ENCODE measurements around the gene OR2J2. TPM values are rescaled to one million over a fixed set of nuclear protein-coding genes. Genes with fewer than 3 reads are reported as not detected.
"Not testable (repeated sequence)": the region's sequence is repeated elsewhere in the genome, so short reads cannot be mapped to it uniquely, and the experiment has no call there.

The OR2J2 gene
- not detected in 2 replicates for total RNA-seq (2014; rRNA removed; shearing (Covaris generic))

DNA sequence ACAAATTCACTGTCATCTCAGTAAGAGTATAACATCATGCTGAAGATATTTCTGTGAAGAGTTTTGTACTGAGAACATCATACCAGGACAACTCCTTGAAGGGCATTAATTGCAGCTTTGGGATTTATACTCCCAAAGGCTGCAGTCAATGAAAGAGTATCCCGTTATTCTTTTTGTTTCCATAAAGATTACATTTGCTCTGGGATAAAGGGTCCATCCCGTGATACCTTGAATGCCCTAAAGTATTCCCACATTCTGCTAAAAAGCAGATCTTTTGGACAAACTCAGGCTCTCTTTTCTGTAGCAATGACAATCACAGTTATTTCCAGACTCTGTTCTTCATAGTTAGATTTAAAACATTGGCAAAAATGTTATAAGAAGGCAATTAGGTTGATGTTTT, at the start of gene OR2J2:
OR2J2 (plus strand) TSS at position 301 of the 400 bp plus-strand sequence. CDS start 2,729 bp downstream, outside the sequence.
- not testable (repeated sequence) for DNase-seq (ENCODE audit: low spot score)

DNA sequence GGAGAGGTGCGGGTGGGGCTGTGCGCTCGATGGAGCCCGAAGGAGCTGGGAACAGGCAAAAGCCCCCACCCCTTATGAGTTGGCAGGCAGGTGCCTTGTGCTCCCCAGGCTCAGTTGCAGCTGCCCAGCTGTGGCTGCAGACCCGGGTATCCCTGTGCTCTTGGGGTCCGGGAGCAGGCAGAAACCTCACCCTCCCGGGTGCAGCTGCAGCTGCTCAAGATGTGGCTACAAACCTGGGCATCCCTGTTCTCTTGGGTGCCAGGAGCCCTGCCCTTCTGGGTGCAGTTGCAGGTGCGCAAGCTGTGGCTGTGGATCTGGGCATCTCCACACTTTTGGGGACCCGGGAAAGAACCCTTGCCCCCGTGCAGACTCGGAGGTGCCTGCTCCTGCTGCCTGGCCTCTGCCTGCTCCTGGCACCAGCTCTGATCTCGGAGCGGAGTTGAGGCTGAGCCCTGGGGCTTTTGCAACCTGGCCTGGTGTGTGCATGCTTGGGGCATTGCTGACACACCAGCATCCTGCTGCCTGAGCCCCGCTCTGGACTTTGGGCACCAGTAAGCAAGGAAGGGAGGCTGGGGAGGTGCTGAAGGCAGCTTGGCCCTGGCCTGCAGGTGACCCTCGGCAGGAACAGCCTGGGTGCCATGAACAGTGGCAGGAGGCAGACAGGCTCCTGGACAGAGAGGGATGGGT, 41.2 kb upstream of the OR2J2 start:
- no peak for DNase-seq (ENCODE audit: low spot score)

DNA sequence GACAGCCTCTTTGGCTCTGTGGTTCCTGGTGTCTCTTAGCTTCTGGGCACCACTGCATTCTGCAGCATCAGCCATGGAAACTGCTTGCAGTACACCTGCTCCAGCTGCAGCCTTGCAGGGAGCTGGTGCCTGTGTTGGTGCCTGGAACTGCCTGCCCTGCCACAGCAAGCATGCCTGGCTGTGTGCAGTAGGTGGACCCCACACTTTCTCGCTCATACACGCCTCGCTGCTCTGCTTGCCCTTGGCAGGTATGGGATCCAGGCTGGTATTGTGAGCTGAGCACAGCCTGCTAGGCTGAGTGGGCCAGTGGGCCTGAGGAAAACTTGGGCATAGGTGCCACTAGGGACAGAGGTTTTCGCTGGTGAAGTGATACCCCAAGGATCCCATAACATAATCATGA, 40.1 kb upstream of the OR2J2 start:
- no peak for DNase-seq (ENCODE audit: low spot score)

DNA sequence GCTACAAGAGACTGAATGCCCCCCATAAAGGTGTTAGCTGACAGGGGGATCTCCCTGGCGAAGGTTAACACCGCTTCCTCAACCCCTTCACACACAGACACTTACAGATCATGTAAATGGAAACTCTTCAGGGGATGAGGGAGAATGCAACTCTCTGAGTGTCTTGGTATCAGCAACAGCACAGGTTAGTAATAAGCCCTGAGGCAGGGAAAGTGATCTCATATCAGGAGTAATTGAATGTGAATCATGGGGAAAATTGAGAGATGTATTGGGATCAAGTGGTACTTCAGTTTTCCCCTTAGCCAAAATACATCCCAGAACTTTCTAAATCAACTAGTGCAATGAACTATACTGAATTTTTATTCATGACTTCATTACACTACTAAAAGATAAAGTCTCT, 39.0 kb upstream of the OR2J2 start:
- DNase-seq (ENCODE audit: low spot score) = no peak

DNA sequence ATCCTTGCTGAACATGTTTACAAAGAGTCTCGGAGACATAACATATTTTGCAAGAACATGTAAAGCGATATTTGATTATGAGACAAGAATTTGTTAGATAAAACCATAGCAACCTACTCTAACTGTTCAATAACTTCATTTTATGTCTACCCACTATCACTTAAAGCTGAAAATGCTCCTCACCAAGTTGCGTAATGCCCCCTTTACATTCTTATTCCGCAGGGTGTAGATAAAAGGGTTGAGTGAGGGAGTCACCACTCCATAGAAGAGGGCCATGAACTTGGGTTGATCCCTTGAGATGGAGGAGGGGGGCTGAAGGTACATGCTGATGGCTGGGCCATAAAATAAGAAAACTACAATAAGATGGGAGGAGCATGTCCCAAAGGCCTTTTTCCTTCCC, 33.0 kb upstream of the OR2J2 start:
- DNase-seq (ENCODE audit: low spot score) = no peak

DNA sequence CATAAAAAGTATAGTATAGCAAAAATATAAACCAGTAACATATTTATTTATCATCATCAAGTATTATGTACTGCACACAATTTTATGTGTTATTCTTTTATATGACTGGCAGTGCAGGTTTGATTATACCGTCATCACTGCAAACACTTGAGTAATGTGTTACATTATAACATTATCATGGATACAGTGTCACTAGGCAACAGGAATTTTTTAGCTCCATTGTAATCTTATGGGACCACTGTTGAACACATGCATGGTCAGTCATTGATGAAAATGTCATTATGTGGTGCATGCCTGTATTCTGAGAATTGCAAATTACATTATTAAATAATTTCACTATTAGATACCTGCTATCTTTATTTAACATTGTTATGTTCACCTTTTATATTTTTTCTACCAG, 29.1 kb upstream of the OR2J2 start:
- no peak for DNase-seq (ENCODE audit: low spot score)

DNA sequence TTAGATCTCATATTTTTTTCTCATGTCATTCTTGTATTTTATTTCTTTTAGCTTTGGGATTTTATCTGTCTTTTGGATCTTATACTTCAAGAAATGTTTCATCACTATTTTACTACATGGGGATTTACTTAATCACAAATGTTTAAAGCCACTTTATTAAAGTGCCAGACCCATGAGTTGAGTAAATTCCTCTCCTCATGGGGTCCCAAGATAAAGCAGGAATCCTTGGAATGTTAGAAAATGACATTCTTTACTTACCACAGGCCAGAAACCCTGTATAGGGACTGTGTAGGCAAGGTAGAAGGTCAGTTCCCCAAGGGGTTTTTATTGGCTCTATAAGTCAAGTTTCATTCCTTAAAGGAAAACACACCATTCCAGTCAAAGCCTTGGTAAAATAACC, 28.4 kb upstream of the OR2J2 start:
- DNase-seq (ENCODE audit: low spot score) = no peak

DNA sequence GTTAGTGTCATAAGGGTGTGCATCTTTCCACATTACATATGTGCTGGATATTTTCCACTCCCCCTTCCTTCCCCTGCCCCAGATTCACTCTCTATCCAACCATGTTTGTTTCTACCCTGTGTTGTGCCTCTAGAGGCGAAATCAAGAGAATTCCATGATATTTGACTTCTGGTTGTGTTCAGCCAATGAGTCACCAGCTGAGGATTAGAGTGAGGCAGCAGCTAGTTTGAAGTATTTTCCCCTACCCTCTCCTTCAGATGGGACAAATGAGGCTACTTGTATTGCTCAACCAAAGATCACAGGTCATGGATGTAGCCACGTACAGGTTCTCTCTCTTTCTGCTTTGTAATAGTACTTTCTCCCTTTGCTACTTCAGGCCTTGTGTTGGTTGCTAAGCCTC, 24.5 kb upstream of the OR2J2 start:
- no peak for DNase-seq (ENCODE audit: low spot score)

DNA sequence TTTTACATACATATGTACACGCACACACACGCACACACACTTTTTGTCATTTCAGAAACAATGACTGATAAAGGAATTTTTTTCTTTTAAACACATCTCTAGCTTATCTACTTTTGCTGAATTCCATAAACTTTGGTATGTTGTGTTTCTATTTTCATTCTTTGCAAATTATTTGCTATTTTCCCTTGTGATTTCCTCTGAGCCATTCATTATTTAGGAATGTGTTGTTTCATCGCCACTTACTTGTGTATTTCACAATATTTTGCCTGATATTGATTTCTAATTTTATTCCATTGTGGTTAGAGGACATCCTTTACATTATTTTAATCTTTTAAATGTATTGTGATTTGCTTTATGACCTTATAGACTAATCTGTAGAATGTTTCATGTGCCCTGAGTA, 23.6 kb upstream of the OR2J2 start:
- no peak for DNase-seq (ENCODE audit: low spot score)

DNA sequence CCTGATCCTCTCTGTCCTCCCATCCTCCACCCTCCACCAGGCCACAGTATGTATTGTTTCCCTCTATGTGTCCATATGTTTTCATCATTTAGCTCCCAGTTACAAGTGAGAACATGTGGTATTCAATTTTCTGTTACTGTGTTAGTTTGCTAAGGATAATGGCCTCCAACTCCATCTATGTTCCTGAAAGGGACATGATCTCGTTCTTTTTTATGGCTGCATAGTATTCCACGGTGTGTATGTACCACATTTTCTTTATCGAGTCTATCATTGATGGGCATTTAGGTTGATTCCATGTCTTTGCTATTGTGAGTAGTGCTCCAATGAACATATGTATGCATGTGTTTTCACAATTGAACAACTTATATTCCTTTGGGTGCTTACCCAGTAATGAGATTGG, 21.3 kb upstream of the OR2J2 start:
- DNase-seq (ENCODE audit: low spot score) = not testable (repeated sequence)

DNA sequence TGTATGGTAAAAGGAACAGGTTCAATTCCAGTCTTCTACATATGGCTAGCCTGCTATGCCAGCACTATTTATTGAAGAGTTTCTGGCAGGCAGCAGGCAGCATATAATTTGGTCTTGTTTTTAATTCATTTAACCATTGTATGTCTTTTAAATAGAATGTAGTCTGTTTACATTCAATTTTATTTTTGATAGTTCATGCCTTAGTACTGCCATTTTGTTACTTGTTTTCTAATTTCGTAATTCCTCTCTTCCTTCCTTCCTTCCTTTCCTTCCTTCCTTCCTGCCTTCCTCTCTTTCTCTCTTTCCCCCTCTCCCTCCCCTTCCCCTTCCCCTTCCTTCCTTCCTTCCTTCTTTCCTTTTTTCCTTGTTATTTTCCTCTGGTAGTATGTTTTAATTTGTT, 17.6 kb upstream of the OR2J2 start:
- no peak for DNase-seq (ENCODE audit: low spot score)

DNA sequence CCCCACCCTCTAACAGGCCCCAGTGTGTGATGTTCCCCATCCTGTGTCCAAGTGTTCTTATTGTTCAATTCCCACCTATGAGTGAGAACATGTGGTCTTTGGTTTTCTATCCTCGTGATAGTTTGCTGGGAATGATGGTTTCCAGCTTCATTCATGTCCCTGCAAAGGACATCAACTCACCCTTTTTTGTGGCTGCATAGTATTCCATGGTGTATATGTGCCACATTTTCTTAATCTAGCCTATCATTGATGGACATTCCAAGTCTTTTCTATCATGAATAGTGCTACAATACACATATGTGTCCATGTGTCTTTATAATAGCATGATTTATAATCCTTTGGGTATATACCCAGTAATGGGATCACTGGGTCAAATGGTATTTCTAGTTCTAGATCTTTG, 15.5 kb upstream of the OR2J2 start:
- not testable (repeated sequence) for DNase-seq (ENCODE audit: low spot score)

DNA sequence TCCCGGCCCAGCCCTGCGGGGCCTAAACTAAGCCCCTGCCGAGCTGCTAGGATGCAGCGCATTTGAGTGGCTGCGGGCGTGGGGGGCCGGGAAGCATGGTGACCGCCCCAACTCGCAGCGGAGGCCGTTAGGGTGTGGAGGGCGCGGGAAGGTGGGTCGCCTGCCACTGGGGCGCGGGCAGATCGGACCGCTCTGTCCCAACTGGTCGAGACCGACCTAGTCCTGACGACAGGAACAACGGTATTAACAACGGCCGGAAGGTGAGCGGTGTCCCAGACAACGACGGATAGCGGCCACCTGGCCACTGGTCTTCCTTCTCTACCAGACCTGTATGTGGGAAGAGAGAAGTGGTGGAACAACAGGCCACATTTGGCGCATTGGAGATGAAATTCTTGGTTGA, 10.8 kb upstream of the OR2J2 start:
- not testable (repeated sequence) for DNase-seq (ENCODE audit: low spot score)

DNA sequence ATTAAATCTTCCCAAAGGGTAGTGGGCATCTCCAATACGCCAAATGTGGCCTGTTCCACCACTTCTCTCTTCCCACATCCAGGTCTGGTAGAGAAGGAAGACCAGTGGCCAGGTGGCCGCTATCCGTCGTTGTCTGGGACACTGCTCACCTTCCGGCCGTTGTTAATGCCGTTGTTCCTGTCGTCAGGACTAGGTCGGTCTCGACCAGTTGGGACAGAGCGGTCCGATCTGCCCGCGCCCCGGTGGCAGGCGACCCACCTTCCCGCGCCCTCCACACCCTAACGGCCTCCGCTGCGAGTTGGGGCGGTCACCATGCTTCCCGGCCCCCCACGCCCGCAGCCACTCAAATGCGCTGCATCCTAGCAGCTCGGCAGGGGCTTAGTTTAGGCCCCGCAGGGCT, 5.1 kb upstream of the OR2J2 start:
- DNase-seq (ENCODE audit: low spot score) = not testable (repeated sequence)

DNA sequence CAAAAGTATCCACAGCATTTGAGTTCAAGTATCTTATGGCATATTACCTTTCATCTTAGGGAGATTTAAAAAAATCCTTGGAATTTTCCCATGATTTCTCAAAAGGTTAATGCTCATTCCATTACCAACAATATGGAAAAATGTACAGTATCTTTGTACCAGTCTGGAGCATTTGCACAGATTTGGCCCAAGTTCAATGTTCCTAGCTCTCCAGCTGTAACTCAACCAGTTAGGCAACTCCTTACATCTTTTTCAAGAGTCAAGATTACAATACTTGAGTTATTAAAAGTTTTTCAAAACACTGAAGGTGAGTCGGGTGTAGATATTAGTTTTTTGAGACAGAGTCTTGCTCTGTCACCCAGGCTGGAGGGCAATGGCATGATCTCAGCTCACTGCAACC, 1.0 kb downstream of the OR2J2 start:
- DNase-seq (ENCODE audit: low spot score) = no peak

DNA sequence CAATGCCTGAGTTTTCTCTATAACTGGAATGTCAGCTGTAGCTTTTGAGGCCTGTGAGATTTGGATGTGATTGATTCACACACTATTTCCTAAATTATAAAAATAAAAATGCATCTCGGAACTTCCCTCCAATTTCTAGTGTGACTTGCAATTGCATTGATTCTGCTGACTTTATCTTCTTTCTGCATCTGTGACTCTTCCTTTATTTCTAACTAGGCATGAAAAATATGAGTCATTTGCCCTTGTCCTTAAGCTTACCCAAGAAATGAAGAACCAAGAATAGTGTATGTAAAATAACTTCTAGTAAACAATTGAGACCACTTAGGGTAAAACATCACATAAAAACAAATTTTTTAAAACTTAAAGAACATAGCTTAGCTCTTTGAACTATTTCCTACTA, 12.9 kb downstream of the OR2J2 start:
- DNase-seq (ENCODE audit: low spot score) = no peak

DNA sequence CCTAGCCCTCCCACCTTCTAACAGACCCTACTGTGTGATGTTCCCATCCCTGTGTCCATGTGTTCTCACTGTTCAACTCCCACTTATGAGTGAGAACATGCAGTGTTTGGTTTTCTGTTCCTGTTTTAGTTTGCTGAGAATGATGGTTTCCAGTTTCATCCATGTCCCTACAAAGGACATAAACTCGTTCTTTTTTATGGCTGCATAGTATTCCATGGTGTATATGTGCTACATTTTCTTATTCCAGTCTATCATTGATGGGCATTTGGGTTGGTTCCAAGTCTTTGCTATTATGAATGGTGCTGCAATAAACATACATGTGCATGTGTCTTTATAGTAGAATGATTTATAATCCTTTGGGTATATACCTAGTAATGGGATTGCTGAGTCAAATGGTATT, 18.0 kb downstream of the OR2J2 start:
- not testable (repeated sequence) for DNase-seq (ENCODE audit: low spot score)

DNA sequence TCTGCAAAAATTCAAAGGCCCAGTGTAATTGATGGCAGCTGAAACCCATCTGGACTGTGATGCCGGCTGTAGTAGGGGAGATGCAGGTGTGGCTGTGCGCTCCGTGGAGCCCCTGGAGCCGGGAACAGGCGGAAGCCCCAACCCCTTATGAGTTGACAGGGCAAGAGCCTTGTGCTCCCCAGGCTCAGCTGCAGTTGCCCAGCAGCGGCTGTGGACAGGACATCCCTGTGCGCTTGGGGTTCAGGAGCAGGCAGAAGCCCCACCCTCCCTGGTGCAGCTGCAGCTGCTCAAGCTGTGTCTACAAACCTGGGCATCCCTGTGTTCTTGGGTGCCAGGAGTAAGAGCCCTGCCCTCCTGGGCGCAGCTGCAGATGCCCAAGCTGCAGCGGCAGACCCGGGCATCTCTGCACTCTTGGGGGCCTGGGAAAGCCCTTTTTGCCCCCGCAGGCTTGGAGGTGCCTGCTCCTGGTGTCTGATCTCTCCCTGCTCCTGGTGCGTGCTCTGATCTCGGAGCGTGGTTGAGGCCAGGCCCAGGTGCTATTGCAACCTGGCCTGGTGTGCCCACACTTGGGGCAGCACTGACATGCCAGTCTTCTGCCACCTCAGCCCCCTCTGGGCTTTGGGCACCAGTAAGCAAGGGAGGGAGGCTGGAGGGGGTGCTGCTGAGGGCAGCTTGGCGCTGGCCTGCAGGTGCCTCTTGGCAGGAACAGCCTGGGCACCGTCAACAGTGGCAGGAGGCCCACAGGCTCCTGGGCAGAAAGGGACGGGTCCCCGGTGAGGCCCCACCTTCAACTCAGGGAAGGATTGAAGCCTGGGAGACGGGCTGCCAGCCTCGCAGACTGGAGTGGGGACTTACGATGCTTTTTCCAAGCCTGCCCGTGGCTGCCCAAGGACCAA, 30.3 kb downstream of the OR2J2 start:
- DNase-seq (ENCODE audit: low spot score) = no peak

DNA sequence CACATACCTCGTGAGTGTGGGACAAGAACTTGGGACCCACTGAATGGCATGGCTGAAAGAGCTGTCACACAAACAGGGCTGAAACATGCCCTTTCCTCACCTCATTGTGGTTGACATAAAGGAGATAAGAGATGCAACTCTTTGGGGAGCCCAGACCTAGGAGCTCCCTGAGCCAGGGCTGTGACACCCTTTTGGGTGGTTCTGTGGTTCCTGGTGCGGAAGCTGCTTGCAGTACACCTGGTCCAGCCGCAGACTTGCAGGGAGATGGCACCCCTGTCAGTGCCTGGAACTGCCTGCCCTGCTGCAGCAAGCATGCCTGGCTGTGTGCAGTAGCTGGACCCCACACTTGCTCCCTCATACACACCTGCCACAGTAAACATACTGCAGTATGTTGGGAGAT, 31.3 kb downstream of the OR2J2 start:
- DNase-seq (ENCODE audit: low spot score) = no peak

DNA sequence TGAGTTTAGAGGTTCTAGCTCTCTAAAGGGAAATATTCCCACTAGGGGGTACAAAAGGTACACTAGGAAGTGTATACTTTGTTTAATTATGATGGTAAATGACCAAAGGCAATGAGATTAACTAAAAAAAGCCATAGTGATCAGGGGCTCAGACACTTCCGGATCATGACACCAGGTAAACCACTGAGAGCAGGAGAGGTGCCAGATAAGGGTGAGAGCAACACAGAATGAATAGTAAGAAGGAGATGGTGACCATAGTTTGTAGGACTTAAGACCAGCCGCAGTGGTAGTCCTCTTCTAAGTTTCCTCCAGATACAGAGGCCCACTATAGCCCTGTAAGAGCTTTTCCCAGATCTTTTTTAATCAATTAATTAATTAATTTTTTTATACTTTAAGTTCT, 40.8 kb downstream of the OR2J2 start:
- no peak for DNase-seq (ENCODE audit: low spot score)

DNA sequence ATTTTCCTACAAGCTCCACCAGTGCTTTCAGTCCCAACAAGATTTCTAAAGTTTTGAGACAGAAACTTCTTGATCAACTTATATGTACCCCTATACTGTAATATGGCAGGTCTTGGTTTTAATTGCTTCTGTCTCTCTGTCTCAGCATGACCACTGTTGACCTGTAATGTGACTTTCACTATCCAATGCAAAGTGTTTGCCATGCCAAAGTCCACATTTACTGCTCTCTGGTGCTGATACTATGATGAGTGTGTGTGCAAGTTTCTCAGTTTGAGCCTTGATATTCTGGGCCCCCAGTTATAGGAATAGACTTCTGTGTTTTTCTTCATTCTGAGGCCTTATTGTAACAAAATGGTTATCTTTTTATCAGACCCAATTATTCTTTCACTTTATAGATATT, 45.8 kb downstream of the OR2J2 start:
- no peak for DNase-seq (ENCODE audit: low spot score)

DNA sequence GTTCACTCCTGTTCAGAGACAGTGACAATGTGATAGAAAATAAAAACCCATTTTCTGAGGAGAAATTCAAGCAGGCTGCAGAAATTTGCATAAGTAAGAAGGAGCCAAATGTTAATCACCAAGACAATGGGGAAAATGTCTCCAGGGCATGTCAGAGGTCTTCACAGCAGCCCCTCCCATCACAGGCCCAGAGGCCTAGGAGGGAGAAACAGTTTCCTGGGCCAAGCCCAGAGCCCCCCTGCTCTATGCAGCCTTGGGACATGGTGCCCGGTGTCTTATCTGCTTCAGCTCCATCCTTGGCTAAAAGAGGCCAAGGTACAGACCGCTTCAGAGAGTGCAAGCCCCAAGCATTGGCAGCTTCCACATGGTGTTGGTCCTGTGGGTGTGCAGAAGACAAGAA, 46.5 kb downstream of the OR2J2 start:
- not testable (repeated sequence) for DNase-seq (ENCODE audit: low spot score)

DNA sequence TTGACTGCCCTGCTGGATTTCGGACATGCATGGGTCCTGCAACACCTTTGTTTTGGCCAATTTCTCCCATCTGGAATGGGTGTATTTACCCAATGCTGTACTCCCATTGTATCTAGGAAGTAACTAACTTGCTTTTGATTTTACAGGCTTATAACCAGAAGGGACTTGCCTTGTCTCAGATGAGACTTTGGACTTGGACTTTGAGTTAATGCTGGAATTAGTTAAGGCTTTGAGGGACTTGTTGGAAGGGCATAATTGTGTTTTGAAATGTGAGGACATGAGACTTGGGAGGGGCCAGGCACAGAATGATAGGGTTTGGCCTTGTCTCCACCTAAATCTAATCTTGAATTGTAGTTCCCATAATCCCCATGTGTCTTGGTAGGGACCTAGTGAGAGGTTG, 47.3 kb downstream of the OR2J2 start:
- not testable (repeated sequence) for DNase-seq (ENCODE audit: low spot score)

All from HT-29 (cell line).